ENCODE measurements around the gene LY6G5B.

DNA sequence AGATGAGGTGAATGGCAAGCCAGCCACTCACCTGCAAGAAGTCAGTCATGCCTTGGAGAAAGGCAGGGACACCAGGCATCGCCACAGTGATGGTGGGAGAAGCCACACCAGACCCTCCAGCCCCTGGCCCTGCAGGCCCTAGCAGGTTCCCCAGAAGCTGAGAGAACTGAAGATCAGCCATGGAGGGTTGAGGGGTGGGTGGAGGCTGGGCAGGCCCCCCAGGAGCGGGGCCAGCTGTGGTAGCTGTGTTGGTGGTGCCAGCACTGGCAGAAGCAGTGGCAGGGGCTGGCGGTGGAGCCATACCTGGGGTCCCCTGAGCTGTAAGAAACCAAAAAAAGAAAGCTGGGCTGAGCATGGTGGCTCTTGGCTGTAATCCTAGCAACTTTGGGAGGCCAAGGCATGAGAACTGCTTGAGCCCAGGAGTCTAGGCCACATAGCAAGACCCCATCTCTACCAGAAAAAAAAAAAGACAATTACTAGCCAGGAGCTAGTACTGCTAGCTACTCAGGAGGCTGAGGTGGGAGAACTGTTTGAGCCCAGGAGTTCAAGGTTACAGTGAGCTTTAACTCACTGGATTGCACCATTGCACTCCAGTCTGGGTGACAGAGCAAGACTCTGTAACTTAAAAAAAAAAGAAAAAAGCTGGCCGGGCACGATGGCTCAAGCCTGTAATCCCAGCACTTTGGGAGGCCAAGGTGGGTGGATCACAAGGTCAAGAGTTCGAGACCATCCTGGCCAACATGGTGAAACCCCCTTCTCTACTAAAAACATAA is 26.8 kb upstream of the LY6G5B start:
- no peak for TF ChIP-seq POLR2A (IDR thresholded peaks at IDR 0.05)
- TF ChIP-seq, protein P1, sequence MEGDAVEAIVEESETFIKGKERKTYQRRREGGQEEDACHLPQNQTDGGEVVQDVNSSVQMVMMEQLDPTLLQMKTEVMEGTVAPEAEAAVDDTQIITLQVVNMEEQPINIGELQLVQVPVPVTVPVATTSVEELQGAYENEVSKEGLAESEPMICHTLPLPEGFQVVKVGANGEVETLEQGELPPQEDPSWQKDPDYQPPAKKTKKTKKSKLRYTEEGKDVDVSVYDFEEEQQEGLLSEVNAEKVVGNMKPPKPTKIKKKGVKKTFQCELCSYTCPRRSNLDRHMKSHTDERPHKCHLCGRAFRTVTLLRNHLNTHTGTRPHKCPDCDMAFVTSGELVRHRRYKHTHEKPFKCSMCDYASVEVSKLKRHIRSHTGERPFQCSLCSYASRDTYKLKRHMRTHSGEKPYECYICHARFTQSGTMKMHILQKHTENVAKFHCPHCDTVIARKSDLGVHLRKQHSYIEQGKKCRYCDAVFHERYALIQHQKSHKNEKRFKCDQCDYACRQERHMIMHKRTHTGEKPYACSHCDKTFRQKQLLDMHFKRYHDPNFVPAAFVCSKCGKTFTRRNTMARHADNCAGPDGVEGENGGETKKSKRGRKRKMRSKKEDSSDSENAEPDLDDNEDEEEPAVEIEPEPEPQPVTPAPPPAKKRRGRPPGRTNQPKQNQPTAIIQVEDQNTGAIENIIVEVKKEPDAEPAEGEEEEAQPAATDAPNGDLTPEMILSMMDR (IDR thresholded peaks at IDR 0.05 in 4 of 5, conservative IDR thresholded peaks at IDR 0.05 in 1 of 5): no peak

Data from gastrocnemius medialis (tissue), 4 donors.